ENCODE measurements around the gene FBN2.

- TF ChIP-seq POLR2A (IDR thresholded peaks at IDR 0.05; ENCODE audit: low read length) = no peak
- TF ChIP-seq GATA1 (IDR thresholded peaks at IDR 0.05; ENCODE audit: low read depth, low read length) = no peak
Measured at GRCh38 chr5:128216860-128217531, 321.0 kb downstream of the FBN2 start.
